GM12801 (cell line): ENCODE data around the gene MACROD2.

Experiments used
- TF ChIP-seq, protein P1 (sequence below): IDR thresholded peaks from one replicate; pipeline ENCODE4 v1.5.1; 2011; ENCODE audit warnings: control low read depth; ENCODE audit not compliant: insufficient read length; ENCODE audit errors: extremely low read depth

Gene MACROD2

DNA sequence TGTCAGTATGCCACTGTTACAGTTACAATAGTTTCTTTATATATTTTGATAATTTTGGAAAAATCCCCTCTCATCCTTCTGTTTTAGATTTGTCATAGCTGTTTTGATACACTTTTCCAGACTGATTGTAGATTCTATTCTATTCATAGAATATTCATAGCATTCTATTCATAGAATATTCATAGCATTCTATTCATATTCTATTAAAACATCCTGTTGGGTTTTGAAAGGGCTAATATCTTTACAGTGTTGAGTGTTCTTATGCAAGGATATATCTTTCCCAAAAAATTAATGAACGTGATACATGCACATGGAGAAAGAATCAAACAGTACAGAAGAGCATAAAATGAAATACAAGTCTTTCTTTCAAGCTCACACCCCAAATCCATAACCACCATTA, 38.0 kb downstream of the MACROD2 start:
- TF ChIP-seq, protein P1, sequence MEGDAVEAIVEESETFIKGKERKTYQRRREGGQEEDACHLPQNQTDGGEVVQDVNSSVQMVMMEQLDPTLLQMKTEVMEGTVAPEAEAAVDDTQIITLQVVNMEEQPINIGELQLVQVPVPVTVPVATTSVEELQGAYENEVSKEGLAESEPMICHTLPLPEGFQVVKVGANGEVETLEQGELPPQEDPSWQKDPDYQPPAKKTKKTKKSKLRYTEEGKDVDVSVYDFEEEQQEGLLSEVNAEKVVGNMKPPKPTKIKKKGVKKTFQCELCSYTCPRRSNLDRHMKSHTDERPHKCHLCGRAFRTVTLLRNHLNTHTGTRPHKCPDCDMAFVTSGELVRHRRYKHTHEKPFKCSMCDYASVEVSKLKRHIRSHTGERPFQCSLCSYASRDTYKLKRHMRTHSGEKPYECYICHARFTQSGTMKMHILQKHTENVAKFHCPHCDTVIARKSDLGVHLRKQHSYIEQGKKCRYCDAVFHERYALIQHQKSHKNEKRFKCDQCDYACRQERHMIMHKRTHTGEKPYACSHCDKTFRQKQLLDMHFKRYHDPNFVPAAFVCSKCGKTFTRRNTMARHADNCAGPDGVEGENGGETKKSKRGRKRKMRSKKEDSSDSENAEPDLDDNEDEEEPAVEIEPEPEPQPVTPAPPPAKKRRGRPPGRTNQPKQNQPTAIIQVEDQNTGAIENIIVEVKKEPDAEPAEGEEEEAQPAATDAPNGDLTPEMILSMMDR = no peak

DNA sequence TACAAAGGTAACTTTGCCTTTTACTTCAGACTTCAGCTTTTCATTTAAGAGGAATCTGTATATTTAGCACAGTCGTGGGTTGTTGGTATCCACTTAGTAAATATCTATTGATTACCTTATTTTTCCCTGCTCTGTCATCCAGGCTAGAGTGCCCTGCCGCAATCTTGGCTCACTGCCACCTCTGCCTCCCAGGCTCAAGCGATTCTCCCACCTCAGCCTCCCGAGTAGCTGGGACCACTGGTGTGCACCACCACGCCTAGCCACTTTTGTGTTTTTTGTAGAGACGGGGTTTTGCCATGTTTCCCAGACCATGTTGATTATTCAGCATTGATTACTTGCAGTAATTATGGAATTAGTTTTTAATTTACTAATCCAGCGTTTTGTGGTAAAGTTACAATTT, 41.3 kb downstream of the MACROD2 start:
- TF ChIP-seq, protein P1 = no peak

DNA sequence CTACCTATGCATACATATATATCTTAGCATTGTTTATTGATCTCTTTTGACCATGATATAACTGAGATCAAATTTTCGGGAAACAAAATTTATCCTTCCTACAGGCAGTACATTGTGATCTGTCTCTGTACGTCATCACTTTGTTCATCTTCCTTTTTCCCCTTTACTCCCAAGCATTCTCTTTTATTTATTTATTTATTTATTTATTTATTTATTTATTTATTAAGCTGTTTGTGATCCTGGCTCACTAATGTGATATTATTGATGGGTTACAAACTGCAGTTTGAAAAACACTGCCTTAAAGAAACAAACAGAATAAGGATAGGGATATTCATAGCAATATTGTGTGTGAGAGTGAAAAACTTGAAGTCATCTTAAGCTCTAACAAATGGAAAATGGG, 51.2 kb downstream of the MACROD2 start:
- TF ChIP-seq, protein P1 = no peak

- TF ChIP-seq, protein P1 = no peak
Measured at GRCh38 chr20:14049111-14049510, 53.8 kb downstream of the MACROD2 start.

DNA sequence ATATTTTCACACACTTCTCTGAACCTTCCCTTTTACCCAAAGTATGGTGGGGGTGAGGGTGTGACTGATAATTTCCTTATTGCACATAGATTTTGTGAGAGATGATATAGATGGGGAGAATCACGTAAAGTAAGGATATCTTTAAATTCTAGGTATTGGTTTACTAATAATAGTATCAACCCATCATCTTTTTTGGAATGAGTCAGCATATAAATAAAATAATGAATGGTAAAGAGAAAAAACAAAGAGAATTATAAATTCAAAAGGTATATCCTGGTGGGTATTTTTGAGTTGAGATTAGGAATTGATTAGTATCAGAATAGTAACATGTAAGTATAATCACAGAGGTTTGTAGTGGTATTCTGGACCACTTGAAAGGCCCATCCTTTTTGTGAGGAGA, 56.1 kb downstream of the MACROD2 start:
- TF ChIP-seq, protein P1 = no peak

- TF ChIP-seq, protein P1 = no peak
Measured at GRCh38 chr20:14055127-14055742, 59.9 kb downstream of the MACROD2 start.

GRCh38 chr20:14062171-14062570, 66.9 kb downstream of the MACROD2 start:
- TF ChIP-seq, protein P1 = no peak

DNA sequence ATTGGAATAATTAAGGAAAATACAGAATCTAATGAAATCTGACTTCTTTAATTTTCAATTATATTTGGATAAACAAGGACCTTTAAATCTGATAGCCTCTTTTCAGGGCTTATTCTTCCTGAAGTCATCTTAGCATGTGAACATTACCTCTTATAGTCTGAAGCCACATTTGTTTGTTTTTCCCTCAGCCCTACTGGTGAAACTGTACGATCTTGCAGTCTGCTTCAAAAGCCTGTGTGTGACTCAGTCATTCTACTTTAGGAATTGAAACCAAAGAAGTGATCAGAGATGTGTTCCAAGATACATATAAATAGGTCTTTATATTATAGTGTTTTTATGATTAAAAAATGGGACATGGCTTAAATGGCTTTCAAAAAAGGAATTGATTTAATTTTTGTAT, 67.5 kb downstream of the MACROD2 start:
- TF ChIP-seq, protein P1 = no peak
